ENCODE data around the gene CYP21A2.

The CYP21A2 gene

DNA sequence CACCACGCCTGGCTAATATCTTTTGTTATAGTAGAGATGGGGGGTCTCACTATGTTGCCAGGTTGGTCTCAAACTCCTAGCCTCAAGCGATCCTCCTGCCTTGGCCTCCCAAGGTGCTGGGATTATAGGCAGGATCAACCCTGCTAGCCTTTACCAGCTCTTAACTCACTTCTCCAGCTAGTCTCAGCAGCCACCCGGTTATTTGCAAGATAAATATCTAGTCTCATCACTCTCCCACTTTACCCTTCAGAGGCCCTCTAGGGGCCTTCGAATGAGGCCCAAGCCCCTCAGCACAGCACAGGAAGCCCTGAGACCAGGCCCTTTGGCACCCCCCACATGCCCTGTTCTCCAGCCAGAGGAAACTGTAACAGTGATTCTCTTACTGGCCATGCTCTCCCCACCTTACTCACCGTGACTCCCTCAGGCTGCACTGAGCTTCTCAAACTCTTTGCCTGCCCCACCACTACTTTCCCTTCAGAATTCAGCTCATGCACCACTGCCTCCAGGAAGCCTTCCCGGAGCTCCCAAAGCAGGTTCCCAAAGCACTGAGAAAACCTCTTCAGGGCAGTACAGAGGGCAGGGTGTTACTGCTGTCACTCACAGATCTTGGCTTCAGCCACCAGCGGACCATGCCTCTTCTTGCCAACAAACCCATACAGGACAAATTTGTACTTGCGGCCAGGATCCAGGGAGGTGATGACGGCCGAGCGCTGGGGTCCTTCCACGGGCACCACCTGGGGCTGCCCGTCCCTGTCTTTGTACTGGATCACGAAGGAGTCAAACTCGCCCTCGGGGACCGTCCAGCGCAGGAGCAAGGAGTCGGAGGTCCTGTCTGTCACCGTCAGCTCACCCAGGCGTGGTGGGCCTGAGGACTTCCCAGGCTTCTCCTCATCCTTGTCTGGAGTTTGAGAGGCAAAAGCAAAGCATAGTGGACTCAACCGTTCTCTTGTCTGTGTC, 45.9 kb downstream of the CYP21A2 start:
- FAIRE-seq: no peak

DNA sequence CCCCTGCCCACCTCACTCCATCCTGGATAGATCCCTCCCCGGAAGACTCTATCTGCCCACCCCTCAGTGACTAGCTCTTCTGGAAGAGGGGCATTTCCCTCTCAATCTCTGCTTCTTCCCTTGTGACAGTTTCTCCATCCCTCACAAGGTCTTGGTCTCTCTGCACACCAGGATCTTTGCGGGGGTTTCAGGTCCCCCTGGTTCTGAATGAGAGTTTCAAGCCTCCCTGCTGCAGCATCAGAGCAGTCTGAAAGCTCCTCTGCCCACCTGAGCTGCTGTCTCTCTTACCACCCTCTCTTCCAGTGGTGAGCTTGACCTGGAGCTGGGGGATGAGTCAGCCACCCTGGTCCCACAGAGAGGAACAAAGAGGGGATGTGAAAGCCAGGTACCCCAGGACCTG, 46.6 kb downstream of the CYP21A2 start:
- FAIRE-seq: no peak

DNA sequence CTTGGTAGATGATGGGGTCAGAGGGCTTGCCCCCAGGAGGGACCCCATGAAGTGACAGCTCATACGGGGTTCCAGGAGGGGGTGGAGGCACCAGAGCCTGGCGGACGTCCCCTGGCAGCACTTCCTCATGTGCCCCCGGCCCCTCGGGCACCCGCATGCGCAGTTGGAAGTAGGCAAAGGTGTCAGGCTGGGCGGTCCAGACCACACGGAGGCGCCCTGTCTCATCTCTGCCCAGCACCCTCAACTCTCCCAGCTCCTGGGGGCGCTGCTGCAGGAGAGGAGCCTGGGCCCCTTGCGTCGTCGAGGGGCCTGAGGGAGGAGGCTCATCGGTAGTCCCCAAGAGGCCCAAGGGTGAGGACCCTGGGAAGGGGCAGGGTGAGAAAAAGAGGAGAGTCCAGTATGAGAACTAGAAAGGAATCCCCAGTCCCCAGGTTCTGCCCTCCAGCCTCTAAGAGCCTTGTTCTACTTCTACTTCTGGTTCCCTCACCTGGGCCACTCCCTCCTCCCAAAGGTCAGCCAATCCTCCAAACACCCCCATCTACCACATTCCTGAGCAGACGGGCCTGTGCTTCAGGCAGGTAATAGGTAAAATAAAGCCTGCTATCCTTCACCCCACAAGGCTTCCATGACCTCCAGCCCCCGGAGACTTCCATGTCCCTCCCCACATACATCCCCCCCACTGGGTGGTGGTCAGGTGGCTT, 47.7 kb downstream of the CYP21A2 start:
- no peak for FAIRE-seq

DNA sequence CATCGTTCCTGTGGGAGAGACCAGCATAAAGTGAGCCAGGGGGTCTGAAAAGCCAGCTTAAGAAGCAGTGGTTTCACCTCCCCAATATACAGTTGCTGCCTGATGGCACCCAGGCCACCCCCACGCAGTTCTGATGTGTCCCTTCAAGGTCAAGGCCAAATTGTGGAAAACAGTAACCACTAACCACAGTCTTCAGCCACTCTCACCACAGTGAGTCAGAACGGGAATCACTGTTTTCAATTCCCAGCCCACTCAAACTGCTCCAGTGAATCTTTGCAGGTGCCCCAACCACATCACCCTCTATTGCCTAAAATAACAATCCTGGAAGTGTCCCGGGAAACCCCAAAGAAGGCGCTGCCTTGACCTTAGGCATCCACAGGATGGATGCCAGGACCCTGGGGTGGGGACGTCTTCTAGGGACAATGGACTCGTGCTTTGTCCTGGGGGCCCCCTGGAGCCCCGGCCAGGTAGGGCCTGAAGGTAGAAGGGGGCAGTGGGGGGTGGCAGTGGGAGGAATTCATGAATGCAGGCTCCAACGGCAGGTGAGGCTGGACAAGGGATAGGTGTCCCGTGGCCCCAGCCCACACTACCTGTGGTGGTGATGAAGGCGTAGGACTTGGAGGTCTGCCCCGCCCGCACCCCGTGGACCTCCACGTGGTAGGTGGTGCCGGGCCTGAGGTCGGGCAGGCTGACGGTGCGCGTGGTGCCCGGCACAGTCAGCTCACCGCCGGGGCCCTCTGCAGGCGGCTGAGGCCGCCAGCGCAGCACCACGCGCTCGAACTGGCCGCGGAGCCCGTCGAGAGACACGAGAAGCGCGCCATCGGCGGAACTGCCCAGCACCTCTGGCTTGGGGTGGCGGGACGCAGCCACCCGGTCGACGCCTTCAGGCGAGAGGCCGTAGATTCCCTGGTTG, 48.7 kb downstream of the CYP21A2 start:
- no peak for FAIRE-seq

DNA sequence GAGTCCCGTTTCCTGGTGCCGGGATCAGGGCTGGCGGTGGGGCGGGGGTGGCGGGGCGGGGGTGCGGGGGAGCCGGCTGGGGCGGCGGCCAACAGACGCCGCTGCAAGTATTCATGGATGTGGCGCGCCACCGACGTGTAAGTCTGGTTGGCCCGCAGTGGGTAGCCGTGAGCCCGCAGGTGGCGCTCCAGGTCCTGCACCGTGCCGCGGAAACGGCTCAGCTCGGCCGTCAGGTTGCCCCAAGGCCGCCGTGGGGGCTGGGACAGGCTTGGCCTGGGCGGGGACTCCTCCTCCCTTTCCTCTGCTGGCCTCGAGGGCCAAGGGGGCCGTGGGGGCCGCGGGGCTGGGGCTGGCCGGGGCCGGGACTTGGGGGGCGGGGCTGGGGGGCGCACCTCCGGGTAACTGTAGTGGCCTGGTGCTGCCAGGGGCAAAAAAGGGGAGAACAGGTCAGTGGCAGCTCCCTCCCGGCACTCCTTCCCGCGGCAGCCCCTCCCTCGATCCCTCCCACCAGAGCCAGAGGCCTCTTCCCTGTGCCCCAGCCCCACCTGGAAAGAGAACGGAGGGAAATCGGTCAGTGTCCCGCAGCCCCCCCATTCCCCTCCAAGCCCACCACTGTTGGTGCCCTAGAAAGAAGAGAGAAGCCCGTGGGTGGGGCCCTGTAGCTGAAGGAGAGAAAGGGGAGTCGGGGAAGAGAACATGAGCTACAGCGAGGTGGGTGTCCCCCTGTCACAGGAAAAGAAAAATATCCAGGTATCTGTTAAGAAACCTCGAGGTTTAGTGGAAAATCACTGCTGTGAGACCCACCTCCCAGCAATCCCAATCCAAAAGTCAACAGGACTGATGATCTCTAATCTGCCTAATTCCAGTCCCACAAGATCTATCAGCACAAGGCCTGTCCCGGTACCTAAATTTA, 49.6 kb downstream of the CYP21A2 start:
- FAIRE-seq: no peak

DNA sequence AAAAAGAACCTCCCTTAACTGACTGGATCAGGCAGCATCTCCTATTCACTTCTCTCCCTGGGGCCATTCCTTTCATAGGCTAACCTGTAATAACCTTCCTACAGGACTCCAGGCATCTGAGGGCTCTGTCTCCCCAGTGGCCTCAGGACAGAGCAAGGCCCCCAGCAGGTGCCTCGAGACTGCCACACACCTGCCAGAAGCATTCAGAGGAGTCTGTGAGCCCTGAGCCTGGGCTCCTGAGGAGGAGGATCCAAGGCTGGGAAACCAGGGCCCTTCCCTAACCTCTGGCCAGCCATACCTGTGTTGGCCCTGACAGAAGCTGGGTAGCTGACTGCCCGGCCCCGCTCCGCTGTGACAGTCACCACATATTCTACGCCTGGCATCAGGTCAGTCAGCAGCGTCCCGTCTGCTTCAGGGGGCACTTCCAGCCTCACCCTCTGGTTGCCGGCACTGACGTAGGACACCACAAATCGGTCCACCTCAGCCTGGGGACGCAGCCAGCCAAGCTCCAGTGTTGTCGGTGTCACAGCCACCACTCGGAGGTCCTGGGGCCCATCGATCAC, 50.4 kb downstream of the CYP21A2 start:
- FAIRE-seq: no peak

DNA sequence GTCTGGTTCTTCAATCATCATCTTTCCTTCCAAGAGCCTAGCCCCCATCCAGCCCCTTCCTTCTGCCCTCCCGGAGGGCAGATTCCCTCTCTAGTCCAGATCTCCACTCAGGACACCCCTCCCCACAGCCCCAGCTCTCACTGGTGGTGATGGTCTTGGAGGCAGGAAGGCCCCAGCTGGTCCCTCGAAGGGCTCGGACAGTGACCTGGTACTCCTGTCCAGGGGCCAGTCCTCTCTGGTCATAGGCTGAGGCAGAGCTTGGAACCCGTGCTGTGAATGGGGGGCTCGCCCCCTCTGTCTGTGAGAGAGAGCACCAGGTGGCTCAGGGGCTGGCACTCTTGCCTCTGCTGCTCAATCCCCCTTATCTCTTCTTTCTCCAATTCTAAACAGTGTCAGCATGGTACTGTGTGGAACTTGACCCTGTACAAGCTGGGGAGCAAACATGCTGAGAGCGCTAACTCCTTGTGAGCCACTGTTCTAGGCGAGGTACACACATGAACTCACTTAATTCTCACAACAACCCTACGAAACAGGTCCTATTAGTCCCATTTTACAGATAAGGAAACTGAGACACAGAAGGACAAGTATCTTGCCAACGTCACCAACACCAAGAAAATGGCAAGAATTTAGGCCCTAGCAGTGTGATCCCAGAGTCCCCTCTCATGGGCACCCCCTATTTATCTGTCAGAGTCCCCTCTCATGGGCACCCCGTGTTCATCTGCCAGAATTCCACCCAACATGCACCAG, 51.0 kb downstream of the CYP21A2 start:
- no peak for FAIRE-seq
